Motor neuron (in vitro differentiated cells): ENCODE results near the gene SLC35F1. TPM values are rescaled to one million over a fixed set of nuclear protein-coding genes. Genes with fewer than 3 reads are reported as not detected.

Source experiments
- ATAC-seq, 8 experiments: fragments of 200-7000 bp; cut with Tn5 transposase; replicated peaks in 6 of 8; 2 replicates each; pipeline ENCODE4 v1.8.0; 2021; ENCODE audit warnings: mild to moderate bottlenecking in 8 of 8, moderate library complexity in 8 of 8
- H3K27ac ChIP-seq, 2 donors: fragments of 250-450 bp; sonication (Bioruptor Pico); 2 replicates each; pipeline ENCODE4 v1.9.0; 2021; ENCODE audit warnings: antibody characterized with exemption in 2 of 2, mild to moderate bottlenecking in 2 of 2, moderate library complexity in 1 of 2
- H3K4me1 ChIP-seq, 2 donors: fragments of 250-450 bp; sonication (Bioruptor Pico); replicated peaks in 1 of 2; 2 replicates each; pipeline ENCODE4 v1.6.1; 2021; ENCODE audit warnings: antibody characterized with exemption in 2 of 2, mild to moderate bottlenecking in 2 of 2, moderate library complexity in 1 of 2
- H3K4me3 ChIP-seq, 5 donors: fragments of 250-450 bp; sonication (Bioruptor Pico); 2 replicates each; pipeline ENCODE4 v1.9.0; 2021; ENCODE audit warnings: antibody characterized with exemption in 5 of 5, mild to moderate bottlenecking in 5 of 5, moderate library complexity in 4 of 5
- WGBS, 10 experiments: fragments of 450-650 bp; shearing (Covaris generic); methylation state at CpG; one replicate each; pipeline ENCODE4 v1.0.0; 2022; 5-methylcytosine and 5-hydroxymethylcytosine counted together
- in situ Hi-C, 9 experiments: fragments of 400-800 bp; cut with MboI; loops; one replicate each; pipeline ENCODE4 v1.15.0; 2021; ENCODE audit warnings: low sequenced_read_pairs in 9 of 9, low pct_unique_long_range_greater_than_20kb in 2 of 9; ENCODE audit not compliant: unreplicated experiment in 9 of 9
- total RNA-seq, 8 experiments: library from RNA; unstranded; fragments of 300-600 nt; gene quantifications; 2 replicates each; pipeline versions ENCODE4 v1.2.3 to v1.2.4, GENCODE V29; 2022

The SLC35F1 gene
- total RNA-seq, 8 experiments from 2014 or later, result 0.15 to 39.4 (median 30.9) TPM; not detected in 1

DNA sequence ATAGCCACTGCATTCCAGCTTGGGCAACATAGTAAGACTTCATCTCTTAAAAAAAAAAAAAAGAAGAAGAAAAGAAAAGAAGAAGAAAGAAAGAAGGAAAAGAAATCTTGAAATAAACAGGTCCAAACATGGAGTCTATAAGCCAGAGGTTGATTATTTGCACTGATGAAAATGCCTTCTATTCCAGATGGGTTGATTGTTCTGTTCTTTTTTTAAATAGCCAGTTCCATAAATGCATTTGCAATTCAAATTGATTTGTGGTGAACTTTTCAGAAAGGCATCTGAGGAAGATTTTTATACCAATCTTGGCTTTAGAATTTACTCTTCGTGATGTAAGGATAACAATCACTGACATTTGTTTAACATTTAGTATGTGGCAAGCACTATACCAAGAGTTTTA is 397.3 kb downstream of the SLC35F1 start:
- ATAC-seq, result peak in 3 of 8 experiments; percentile 35 to 76 (median 65)
- 0 to 91% (median 10%) methylated on average over 1 of the region's 1 CpG; no CpG with 5 or more reads in 3 of the 10 experiments for WGBS, 10 experiments
- H3K4me3 ChIP-seq, result no peak overlapping the region
- peaks cover 9 to 39% of the 10 kb centered on the region in 2 donors for H3K4me1 ChIP-seq
- no peak overlapping the region for H3K27ac ChIP-seq
- in situ Hi-C loops, result no loop called here

DNA sequence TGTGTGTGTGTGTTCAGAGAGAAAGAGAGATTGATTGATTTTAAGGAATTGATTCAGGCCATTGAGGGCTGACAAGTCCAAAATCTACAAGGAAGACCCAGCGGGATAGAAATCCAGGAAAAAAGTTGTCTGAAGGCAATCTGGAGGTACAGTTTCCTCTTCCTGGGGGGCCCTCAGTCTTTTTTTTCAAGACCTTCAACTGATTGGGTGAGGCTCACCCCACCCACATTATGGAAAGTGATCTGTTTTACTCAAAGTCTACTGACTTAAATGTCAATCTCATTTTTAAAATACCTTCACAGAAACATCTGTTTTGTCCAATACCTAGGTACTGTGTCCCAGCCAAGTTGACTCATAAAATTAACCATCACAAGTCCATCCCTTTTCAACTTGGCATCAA is 398.0 kb downstream of the SLC35F1 start:
- H3K4me3 ChIP-seq, result no peak overlapping the region
- 83 to 100% (median 100%) methylated on average over 1 of the region's 1 CpG; no CpG with 5 or more reads in 5 of the 10 experiments for WGBS, 10 experiments
- in situ Hi-C loops, result no loop called here
- H3K27ac ChIP-seq, result no peak overlapping the region
- no peak for ATAC-seq
- peaks cover 9 to 37% of the 10 kb centered on the region in 2 donors for H3K4me1 ChIP-seq

DNA sequence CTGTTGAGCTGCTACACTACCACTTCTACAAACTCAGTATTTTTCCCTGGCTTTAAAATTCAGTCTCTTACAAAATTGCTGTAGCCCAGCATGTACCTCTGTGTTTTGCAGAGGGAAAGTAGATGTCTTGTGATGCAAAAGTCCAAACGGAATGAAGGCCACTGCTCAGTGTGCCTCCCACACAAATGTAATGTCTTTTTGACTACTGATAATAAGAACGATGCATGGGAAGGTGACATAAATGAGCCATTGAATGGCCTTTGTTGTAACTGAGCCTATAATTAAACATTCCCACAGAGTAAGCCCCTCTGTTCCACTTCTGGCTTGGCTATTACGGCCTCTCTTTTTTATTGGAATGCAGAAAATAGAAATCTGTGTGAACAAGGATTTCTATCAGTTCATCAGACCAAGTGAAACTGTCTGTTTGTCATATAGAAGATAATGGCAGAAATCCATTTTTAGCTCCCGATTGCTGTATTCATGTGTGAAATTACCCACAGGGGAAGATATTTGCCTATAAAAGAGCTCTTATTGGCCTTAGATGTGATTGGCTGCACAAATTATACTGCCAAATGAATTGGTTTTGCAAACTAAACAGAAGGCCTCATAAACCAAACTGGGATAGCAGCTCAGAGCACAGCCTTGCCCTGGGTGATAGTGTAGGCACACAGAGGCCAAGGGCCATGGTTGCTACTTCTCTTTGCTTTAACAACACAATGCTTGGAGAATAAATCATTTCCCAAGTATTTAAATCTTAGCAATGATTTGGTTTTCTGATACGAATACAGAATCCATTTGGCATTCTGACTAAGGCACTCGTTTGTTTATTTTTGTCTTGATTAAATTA is 399.6 kb downstream of the SLC35F1 start:
- H3K4me3 ChIP-seq, result no peak overlapping the region
- 19 to 86% (median 45%) methylated on average over 1 to 6 of the region's 6 CpGs for WGBS, 10 experiments
- ATAC-seq, result peak in 3 of 8 experiments; percentile 32 to 55 (median 38)
- in situ Hi-C loops, result no loop called here
- H3K4me1 ChIP-seq, result peaks cover 9 to 35% of the 10 kb centered on the region in 2 donors
- H3K27ac ChIP-seq, result peak overlapping the region in 1 of 2 donors; percentile 16

DNA sequence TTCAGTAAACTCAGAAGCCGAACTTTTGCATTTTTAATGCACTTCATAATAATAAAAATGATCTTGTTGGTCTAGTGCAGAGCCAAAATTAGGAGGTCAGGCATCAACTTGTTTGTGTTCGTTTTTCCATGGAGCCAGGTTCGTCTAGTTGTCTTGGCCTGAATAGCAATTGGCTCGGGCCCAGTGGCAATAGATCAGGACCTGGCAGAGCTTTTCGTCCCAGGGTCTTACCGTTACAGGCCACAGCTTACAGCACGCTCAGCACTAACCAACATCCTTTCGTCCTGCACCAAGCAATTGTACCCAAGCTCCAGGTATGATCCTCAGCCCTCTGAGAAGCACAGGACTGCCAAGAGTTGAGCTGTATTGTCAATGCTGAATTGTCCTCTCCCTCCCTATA is 400.5 kb downstream of the SLC35F1 start:
- H3K27ac ChIP-seq, result no peak overlapping the region
- in situ Hi-C loops, result no loop called here
- 22 to 100% (median 86%) methylated on average over 1 to 7 of the region's 8 CpGs; no CpG with 5 or more reads in 1 of the 10 experiments for WGBS, 10 experiments
- H3K4me1 ChIP-seq, result peaks cover 9 to 35% of the 10 kb centered on the region in 2 donors
- ATAC-seq, result no peak
- H3K4me3 ChIP-seq, result no peak overlapping the region

DNA sequence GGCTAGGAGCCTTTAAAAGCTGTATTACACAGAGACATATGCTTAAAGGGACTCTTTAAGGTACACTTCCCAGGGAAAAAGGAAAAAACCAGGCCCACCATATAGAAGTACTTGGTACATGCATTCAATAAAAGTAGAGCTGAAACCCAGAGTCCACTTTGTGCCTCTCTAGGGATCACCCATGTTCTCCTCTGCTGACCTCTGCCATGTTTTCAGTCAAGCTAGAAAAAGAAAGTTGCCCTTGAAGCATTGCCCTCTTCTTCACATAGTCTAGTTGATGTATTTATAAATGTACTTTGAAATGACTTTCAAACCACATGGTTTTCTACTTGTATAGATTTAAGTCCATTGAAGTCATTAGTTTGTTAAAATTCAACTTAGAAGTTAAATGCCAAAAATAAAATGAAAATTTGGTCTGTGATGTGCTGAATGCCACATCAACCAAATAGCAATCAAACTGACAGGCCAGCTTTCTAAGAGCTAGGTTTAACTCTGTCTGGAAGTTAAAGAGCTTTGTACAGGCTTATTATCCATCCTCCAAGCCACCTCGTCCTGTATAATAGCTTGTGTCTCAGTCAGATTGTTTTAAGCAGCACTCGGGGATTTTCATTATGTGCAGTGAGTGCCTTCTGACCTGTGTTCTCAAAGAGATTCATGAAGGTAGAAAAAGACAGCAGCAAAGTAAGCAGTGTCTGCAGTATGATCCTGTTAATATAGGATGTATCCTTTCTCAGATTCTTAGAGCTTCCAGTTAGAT is 402.5 kb downstream of the SLC35F1 start:
- Histone ChIP-seq H3K27ac (no peak overlapping the region), H3K4me1 (peaks cover 9 to 35% of the 10 kb centered on the region in 2 donors), H3K4me3 (no peak overlapping the region)
- ATAC-seq, result peak in 1 of 8 experiments; percentile 26
- in situ Hi-C loops, result no loop called here
- 29 to 75% (median 47%) methylated on average over 1 to 2 of the region's 2 CpGs for WGBS, 10 experiments

DNA sequence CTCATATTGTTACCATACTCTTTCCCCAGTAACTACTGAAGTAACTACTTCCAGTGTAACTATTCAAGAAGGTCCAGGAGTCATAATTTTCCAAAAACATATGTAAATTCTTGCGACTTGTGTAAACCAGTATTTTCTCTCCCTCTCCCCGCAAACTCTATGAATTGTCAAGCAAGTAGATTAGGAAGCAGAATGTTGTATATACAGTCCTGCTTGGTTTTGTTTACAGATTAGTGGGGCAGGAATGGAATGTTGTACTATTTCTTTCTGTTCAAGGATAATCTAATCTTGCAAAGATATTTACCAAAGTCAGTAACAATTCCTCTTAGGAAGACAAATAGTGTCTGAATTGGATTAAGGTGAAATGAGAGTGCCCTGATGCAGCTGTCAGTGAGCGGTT is 406.1 kb downstream of the SLC35F1 start:
- WGBS, 10 experiments, result 45 to 100% (median 94%) methylated on average over 2 to 3 of the region's 3 CpGs; no CpG with 5 or more reads in 2 of the 10 experiments
- Histone ChIP-seq H3K27ac (no peak overlapping the region), H3K4me1 (peaks cover 4 to 11% of the 10 kb centered on the region in 2 donors), H3K4me3 (no peak overlapping the region)
- in situ Hi-C loops, result no loop called here
- peak in 1 of 8 experiments; percentile 15 for ATAC-seq

DNA sequence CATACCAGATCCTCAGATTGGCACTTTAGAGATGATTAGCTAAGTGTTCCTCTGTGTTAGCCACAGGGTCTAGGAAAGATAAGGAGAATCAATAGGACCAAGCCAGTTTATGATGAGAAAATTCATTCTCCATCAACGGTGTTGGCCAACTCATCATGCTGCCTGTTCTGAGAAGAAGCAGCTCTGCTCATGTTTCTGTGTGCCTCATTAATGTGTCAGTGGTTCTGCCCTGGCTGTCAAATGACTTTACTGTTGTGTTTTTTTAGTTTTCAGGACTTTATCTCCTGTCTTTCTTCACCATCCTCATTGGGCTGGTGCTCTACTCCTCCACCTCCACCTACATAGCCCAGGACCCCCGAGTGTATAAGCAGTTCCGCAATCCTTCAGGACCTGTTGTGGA is 406.7 kb downstream of the SLC35F1 start:
- WGBS, 10 experiments, result 54 to 90% (median 85%) methylated on average over 1 to 3 of the region's 3 CpGs; no CpG with 5 or more reads in 1 of the 10 experiments
- ATAC-seq, result no peak
- in situ Hi-C loops, result no loop called here
- Histone ChIP-seq H3K4me3 (no peak overlapping the region), H3K4me1 (peaks cover 4 to 8% of the 10 kb centered on the region in 2 donors), H3K27ac (no peak overlapping the region)

DNA sequence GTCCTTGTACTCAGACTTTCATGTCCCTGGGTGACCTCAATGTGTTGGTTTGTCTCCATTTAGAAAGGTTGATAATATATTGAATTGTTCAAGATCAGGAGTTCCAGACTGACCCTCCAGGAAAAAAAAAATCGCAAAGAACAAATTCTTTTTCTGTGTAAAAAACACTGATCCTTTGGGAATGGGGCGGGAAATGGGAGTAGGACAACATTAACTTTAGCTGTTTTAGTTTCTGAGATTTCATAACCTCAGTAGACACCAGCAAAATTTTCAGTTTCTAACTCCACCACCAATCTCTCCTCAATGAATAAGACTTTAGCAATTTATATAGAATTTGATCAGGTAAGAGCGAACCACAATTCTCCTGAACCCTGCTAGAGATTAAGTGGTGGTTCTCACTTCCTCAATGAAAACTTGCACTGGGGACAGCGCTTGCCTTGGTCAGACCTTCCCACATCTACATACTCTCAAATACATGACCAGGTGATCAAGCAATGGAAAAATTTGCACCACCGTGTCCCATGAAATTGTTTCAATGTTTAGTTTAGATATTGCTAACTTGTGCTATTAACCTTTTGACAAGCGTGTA is 409.8 kb downstream of the SLC35F1 start:
- Histone ChIP-seq H3K4me1 (peaks cover 15 to 23% of the 10 kb centered on the region in 2 donors), H3K27ac (no peak overlapping the region), H3K4me3 (no peak overlapping the region)
- 59 to 100% (median 92%) methylated on average over 2 to 6 of the region's 6 CpGs for WGBS, 10 experiments
- ATAC-seq, result no peak
- in situ Hi-C loops, result no loop called here

DNA sequence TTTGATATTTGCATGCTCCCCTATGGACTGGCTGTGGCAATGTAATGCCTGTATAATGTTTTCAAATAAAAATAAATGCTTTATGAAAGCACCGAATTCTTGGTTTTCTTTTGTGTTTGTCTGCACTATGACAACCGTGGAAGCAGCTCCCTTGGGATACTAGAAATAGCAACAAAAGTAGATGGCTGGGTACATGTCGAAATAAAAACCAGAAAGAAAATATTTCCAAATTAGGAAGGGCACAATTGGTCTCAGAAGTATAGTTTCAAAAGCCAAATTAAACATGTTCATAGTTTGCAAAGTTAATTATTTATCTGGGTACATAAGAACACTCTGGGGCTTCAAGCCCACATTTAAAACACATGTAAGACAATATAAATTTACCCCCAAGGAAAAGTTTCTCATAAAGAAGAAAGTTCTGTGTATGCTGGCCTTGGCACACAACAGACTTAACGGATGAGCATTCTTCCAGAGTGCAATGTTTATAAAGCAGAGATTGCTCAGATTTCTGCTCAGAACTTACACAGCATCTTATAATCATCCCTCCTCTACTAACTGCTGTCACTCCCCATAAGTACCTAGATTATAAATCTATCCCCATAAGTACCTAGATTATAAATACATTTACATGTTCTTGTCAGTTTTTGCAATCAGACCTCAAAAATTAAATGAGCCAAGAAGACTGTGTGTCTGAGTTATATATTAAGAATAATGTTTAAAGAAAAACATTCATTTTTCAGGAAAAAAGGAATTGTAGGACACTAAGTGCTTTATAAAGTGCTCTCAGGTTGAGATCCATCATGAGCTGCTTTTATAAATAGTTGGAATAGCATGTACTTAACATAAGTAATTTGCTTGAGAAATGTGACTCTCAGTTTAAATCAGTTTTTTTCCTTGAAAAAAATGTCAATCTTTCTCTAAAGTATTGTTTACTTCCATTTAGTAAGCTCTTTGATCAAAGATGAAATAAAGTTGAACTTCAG is 410.8 kb downstream of the SLC35F1 start:
- WGBS, 10 experiments, result 26 to 97% (median 84%) methylated on average over 2 to 4 of the region's 4 CpGs
- H3K27ac ChIP-seq, result no peak overlapping the region
- H3K4me3 ChIP-seq, result no peak overlapping the region
- in situ Hi-C loops, result no loop called here
- ATAC-seq, result peak in 2 of 8 experiments; percentile 25 to 44
- H3K4me1 ChIP-seq, result peaks cover 15 to 23% of the 10 kb centered on the region in 2 donors

DNA sequence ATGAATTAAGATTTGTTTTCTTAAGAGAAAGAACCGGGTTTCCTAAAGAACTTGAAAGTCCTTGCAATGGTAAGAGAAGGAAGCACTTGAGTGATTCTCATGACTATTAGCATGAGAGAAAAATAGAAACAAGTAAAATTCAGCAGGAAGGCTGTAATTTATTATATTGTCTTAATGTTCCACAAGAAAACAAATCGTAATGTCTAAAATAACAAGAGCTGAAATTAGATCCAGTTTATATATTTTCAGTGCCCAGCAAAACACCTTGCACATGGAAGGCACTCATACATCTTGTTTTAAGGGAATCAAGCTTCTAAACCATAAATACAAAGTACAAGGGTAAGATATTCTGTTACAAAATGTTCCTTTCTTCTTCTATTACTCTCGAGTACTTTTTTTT is 411.6 kb downstream of the SLC35F1 start:
- peaks cover 15 to 23% of the 10 kb centered on the region in 2 donors for H3K4me1 ChIP-seq
- in situ Hi-C loops, result no loop called here
- no peak overlapping the region for H3K4me3 ChIP-seq
- H3K27ac ChIP-seq, result no peak overlapping the region
- ATAC-seq, result no peak
- WGBS, 10 experiments, result 18 to 72% (median 53%) methylated on average over 1 to 3 of the region's 3 CpGs

DNA sequence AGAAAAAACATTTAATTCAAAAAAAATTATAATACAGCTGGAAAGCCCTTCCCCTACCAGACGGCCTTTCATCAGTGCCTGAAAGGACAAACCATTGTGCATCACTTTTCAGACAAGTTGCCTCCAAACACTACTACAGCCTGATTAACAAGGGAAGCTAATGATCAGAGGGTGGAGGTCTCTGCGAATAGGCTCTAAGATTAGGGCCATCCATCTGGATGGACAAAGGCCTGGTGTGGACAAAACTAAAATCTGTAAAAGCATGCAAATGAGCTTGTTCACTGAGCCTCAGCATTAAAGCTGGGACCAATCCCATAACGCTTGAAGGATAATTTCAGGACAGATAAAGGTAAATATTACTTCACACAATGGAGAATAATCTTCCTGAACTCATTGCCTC is 412.4 kb downstream of the SLC35F1 start:
- 20 to 80% (median 41%) methylated on average over 1 to 3 of the region's 3 CpGs for WGBS, 10 experiments
- Histone ChIP-seq H3K27ac (no peak overlapping the region), H3K4me1 (peaks cover 15 to 23% of the 10 kb centered on the region in 2 donors), H3K4me3 (no peak overlapping the region)
- peak in 5 of 8 experiments; percentile 53 to 59 (median 56) for ATAC-seq
- in situ Hi-C loops, result no loop called here
